HG03575 (cell line): ENCODE results near the gene DMRT1.

ENCODE experiments used
- ATAC-seq: cut with Tn5 transposase; IDR thresholded peaks from one replicate; pipeline ENCODE4 v1.9.1; 2021; ENCODE audit not compliant: unreplicated experiment, insufficient number of reproducible peaks, low FRiP score; ENCODE audit errors: extremely low read depth

The DMRT1 gene

DNA sequence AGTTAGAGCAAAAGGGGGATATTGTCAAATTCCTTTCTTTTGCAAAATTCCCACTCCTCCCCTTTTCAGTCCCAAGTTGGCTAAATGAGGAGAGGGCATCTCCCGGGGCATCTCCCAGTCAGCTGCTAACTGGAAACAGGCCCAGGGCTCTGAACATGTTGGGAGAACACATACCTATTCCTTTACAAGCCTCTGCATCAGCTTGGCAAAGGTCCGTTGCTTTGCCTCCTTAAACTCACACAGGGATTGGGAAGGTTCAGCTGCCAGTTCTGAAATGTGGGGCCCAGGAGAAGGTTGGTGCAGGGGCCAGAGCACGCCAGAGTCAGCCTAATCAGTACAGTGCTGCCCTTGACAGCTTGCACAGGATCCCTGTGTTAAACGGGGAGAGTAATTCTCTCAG, 124.0 kb downstream of the DMRT1 start:
- no peak for ATAC-seq

DNA sequence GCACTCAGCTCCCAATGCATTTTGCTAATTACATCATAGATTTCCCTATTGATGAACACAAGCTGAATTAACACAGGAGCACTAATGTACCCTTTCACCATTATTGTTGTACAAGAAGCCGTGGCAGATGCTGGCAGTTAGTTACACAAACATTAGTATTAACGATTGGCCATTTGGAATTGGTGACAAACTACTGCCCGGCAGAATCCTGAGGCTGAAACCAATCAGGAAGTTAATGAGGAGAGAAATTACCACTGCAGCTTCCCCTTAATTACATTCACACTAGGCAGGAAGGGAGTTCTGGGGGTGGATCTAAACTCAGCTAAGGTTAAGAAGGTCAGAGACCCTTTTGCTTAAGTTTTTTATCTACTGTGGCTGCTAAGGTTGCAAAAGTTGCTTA, 125.4 kb downstream of the DMRT1 start:
- ATAC-seq: no peak

DNA sequence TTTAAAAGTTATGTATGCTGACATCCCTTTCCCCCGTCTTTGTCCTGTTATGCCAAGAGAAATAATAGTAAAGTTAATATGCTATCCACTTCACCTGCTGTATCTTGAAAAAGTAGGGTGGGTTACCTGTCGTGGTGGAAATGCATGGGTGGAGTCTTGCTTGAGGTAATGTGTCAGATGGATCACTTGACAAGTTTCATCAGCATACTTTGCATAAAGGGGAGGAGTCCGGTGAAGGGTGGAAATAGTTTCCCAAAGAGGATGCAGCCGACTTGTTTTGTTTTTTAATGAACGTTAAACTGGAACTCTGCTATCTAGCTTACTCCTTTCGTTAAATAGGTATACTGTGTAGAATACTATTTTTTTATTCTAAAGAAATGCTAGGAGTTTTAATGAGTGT, 125.9 kb downstream of the DMRT1 start:
- ATAC-seq: no peak

DNA sequence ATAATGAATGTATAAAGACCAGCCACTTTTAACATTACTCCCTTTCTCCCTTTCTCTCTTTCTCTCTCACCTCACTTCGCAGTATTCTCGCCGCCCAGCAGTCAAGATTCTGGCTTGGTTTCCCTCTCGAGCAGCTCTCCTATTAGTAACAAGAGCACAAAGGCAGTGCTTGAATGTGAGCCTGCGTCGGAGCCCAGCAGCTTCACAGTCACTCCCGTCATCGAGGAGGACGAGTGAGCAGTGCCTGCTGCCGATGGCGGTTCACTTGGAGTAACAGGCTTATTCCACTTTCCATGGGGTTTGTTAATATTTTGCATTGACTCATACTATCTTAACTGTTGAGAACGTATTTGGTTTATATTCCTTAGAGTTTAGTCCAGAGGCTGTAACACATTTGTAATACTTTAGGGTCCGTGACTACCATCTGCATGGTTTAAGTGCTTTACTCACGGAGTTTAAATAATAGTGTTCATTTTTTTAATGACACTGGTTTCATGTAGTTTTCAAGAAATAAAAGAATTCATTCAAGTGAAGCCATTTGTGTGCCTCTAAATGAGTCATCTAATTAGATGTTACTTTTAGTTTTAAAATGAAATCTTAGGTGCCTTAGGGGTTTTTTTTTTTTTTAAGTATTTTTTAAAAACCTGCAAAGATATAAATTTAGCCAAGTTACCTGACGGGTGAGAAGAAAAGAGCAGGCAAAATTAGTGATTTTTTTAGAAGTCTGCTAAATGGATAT, 126.6 kb downstream of the DMRT1 start:
- ATAC-seq: no peak

DNA sequence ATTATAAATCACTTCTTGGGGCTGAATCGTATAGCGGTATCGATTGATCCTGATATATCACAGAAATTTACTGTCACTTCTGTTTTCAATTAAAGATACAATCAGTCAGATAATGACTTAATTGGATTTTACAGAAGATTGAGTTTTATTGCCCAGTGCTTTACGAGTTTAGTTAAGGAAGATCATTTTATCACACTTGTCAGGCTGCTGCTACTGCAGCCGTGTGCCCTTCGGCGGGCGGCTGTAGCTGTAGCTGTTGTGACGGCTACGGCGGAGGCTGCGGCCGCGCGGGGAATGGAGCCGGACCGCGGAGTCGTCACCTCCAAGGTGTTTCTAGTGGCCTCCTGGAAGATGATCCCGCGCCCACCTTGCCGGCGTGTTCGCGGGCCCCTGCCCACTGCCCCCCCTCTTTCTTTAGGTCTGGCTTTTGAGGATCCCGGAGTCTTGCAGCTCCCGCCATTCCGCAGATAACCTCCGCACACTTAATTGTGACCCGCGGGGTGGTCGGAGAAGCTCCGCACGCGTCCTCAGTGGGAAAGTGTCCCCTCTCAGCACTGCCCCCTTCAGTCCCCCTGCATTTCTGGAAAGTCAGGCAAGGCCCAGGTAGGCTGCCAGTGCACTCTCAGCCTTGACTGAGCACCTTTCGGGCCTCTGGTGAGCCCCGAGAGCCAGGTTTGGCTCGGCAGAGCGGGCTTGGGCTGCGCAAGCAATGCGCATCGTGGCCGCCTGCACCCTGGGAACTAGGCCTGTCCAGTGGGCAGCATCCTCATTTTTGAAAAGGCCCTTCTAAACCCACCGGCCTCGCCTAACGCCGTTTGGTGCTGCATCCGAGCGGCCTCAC, 128.0 kb downstream of the DMRT1 start:
- no peak for ATAC-seq

DNA sequence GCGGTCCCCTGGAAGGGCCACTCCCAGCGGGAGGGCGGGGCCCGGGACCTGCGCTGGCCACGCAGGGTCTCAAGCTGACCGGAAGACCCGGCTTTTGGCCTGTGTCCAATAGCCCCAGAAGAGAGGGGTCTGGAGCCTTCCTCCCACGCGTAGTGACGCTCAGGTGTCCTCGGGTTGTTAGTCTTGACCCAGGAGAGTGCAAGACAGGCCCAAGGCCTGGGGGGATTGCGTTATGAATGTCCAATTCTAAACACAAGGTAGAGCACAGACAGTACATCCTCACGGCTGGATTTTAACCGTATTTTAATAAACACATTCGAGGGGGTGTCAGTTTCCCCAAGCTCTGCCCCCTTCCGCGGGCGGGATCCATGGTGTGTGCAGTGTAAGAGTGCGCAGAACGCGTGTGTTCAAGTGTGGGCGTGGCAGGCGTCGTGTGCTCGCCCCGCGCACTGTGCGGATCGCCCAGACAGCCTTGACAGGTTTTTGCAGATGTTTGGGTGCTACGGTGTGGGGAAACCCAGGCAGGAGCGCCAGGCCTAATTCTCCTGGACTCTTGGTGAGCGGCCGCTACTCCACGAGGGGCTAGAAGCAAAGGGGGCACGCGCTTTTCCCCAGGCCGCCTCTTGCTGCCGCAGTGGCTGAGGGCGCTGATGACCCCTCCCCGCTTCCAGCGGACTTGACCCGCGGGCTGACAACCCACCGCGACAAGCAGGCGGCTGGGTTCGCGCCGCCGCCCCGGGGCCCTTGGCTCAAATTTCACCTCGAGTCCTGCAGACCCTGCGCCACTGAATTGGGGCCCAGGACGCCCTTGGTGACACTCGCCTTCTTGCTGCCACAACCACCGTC, 128.9 kb downstream of the DMRT1 start:
- ATAC-seq: no peak

DNA sequence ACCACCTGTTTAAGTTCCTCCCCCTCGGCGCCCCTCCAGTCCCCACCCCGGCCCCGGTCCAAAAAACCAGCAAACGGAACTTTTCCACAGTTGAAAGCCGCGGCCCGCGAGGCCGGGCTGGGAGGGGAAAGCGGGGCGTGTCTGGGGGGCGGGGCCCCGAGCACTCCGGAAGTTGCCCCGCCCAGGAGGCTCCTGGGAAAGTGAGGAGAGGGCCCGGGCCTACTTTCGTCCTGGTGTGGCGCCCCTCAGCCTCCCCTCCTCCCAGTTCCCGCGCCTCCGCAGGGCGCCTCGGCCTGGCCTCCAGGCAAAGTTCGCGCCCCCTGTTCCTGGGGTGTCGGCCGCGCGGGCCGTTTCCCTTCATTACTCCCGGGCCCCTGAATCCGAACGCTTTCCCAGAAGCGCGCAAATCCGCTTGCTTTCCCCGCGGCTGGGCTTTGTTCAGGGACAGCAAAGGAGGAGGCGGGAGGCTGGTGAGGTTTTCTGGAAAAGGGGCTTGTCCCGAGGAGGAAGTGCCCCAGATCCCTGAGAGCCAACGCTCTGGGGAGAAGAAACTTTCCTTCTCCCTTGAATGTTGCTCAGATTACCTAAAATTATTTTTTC, 130.5 kb downstream of the DMRT1 start:
- ATAC-seq: no peak

DNA sequence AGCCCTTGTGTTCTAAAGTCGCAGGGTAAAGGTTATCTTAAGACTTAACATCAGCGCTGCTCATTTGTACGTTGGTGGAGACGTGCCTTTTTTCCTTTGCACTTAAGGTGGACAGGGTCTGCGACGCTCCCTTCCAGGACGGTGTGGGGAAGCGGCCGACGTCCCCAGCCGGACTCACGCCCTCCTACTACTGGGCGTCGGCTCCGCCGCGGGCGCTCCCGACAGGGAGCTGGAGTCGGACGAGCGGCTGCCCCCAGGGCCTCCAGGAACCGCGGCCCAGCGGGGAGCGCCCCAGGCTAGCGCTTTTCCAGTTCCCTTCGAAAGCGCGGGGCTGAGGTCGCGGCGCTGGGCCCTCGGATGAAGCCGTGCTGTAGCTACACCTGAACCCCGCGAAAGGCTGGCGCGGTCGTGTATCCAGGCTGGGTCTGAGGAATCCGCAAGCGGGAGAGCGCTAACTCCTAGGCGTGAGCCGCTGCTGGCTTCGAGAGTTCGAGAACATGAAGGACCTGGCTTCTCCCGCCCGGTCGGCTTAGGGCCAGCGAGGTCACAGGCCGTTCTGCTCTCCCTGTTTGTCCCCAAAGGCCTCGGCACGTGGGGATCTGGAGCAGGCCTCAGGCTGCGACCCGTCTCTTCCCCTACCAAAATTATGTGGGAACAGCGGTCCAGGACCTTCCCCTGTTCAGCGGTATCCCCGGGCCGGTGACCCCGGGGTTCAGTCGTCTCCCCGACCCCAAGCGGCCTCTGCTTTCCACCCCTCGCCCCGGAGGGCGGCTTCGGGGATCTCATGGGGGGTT, 131.2 kb downstream of the DMRT1 start:
- ATAC-seq: no peak

DNA sequence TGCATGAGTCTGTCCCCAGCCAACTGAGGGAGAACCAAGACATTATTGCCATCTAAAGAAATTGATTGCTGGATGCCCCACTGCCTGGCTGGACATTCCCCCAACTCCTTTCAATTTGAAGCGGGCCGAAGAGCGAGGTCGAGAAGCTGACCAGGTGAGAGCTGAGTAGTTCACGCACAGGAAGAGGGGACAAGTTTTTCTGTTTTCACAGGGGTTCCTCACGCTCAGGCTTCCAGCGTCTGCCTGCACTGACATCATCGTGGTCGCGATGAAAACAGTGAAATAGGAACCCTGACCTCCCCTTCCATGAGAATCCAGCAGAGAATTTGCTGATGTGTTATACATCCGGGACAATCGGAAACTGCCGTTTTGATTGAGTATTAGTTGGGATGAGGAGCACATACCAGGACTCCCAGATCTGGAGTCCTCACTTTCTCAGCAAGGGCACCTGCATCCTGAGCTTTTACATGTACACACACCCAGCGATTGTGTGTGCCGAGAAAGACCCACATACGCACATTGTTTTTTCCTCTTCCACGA, 131.9 kb downstream of the DMRT1 start:
- no peak for ATAC-seq

DNA sequence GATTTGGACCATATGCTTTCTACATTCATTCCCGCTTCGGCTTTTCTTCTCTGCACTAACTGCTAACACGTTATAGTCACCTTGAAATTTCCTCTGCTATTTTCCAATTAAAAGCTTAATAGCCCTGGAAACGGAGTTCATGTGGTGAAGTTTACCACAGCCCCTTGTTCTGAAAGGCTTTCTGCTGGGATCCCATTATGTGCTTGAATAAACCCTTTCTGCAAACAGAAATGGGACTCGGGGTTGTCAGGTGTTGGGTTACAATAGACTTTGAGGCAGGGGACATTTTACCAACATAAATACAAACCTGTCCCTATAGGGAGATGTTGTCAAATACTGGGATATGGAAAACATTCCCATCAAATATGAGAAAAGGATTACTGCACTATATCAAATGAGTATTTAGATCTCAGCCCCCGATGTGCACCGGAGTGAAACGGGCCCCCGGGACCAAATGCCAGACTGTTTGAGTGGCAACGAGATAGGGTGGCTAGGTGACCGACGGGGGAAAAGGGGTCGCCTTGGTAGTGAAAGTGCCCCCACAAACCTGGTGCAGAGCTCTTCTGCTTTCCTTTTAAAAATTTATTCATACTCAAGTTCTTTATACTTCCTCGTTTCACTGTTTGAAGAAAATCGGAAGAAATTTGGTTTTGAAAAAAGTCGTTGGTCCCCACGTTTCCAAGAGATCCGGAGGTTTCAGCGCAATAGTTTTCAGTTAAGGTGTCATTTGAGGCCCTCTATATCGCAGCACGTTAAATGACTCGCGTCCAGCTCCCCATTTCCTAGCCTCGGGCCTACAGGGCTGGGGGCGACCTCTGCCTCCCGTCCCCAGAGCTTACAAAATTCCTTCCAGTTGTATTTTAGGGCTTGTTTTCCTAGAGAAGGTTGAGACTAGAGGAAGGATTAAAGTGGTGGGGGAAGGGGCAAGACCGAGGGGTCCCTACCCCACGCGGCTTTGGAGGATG, 132.8 kb downstream of the DMRT1 start:
- ATAC-seq: no peak

DNA sequence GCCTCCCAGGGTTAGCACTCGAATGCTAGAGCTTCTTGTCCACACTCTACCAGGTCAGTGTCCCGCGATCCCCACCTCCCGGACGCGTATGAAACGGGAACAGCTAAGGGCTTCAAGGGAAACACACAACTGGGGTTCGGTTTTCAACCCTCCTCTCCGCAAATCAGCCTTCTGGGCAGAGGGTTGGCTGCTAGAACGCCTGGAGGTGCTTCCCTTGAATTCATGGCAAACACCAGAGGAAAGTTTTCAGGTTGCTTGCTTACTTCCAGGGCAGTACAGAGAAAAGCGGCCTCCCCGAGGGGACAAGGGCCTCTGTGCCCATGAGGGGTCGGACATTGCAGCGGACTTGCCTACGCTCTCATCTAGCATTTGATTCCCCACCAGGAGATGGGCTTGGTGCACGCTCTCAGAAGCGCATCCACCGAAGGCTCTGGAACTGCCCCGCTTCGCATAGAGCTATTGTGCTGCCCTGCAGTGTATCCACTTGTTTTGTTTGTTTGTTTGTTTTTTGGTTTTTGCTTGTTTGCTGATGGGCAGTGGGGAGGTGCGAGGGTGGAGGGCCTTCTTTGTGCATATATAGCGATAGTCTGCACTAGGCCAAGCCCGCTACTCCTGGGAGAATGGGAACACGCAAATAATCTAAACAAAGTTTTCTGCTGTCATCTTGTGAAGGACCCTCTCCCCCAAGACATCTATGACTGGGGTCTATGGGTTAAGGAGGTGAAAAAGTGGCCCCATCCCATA, 133.7 kb downstream of the DMRT1 start:
- no peak for ATAC-seq

DNA sequence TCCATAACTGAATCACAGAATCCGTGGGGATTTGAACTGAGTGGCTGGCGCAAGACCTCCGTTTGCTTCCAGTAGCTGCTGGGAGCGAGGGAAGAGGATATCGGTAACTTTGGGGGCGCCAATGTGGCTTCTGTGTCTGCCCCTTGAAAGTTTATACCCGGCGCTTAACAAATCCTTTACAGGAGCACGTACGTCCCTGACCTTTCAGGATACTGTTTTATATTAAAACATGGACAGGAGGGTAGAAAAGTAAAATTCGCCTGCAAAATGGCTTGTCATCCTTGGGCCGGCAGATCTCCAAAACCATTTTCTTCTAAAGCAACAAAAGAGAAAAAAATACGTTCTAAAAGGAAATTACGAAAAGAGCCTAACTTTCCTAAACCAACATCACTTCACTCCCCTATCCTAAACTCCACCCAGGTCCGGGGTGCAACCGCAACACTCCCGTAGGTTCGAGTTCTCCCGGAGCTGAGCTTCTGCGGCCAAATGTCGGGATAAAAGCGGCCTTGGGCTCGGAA, 134.3 kb downstream of the DMRT1 start:
- no peak for ATAC-seq

DNA sequence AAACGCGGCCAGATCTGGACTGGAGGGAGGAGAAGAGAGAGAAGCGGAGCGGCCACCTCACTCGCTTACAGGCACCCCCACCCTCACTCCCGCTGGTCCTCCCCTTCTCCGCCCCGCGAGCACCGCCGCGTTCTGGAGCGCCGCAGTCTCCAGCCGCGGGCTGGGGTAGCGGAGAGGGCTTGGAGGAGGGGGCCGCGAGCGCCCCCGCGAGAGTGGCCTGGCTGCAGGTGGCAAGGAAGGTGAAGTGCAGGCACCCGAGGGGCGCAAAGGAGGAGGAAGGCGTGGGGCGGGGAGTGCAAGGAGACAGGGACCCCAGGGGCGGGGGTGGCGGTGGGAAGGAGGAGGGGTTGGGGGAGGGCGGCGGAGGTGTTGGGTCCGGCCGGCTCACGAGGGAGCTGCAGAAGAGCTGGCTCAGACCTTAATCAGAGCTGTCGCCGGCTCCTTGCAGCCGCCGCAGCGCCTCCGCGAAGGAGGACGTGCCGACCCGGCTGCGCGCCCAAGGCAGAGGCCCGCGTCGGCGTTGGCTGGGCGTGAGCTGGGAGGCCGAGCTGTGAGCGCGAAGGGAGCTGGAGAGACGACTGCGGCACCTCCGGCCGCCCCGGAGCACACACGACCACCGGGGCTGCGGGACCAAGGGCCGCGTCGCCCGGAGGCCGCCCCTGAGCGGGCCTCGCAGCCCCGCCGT, 134.9 kb downstream of the DMRT1 start, which contains the start of gene DMRT3:
Gene DMRT3 (plus strand): TSS at position 398 of the 685 bp plus-strand sequence. CDS start 347 bp downstream, outside the sequence.
- no peak for ATAC-seq

DNA sequence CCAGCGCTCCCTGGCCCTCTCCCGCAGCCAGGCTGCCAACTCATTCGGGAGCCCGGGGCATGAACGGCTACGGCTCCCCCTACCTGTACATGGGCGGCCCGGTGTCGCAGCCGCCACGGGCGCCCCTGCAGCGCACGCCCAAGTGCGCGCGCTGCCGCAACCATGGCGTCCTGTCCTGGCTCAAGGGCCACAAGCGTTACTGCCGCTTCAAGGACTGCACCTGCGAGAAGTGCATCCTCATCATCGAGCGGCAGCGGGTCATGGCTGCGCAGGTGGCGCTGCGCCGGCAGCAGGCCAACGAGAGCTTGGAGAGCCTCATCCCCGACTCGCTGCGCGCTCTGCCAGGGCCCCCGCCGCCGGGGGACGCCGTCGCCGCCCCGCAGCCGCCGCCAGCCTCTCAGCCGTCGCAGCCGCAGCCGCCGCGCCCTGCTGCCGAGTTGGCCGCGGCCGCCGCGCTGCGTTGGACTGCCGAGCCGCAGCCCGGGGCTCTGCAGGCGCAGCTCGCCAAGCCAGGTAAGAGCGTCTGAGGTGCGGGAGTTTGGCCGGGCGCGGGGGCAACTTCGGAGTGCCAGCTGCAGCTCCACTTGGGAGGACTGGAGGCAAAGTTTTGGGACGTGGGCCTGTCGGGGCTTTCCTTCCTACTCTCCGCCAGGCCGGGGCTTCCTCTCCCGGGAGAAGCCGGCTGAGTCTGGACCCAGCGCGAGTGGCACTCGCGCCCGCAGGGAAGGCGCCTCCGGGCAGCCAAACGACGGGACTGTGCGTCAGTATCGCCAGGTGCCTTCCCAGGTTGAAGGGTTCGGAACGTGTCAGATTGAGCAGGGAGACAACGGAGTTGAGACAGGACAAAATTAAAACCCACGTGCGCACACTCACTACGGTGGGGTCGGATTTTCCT, 135.7 kb downstream of the DMRT1 start:
- no peak for ATAC-seq
